OCI-LY7 (cell line): ENCODE data around the gene TRAIP. TPM values are rescaled to one million over a fixed set of nuclear protein-coding genes. Genes with fewer than 3 reads are reported as not detected.

Experiments used
- BruUV-seq: library from RNA; stranded (reverse); fragments of 400-500 nt; replicated peaks from 2 replicates; lab custom pipeline; 2021; lab: Mats Ljungman, UMichigan
- CTCF ChIA-PET: fragments of 300-600 bp; sonication (Branson Sonifier 250); formaldehyde crosslinking; loops from one replicate; lab custom pipeline; 2022; ENCODE audit warnings: antibody characterized with exemption; ENCODE audit not compliant: unreplicated experiment; lab: Charles Lee
- POLR2A ChIA-PET: fragments of 300-600 bp; sonication (Branson Sonifier 250); formaldehyde crosslinking; loops from one replicate; lab custom pipeline; 2022; ENCODE audit warnings: antibody characterized with exemption; lab: Charles Lee
- DNase-seq: peaks from one replicate; pipeline ENCODE4 v3.0.0-alpha.2; 2015; ENCODE audit warnings: low spot score
- H2AFZ ChIP-seq: fragments of 200-600 bp; sonication (generic), shearing (Covaris generic); 2 replicates; pipeline ENCODE4 v1.6.1; 2014; ENCODE audit warnings: mild to moderate bottlenecking, antibody characterized with exemption, low read length, moderate library complexity
- H3K27ac ChIP-seq: fragments of 200-600 bp; sonication (generic); 2 replicates; pipeline ENCODE4 v1.5.1; 2014; ENCODE audit warnings: mixed run types, low read depth, mild to moderate bottlenecking, moderate library complexity, low read length, inconsistent platforms; ENCODE audit not compliant: poor library complexity, severe bottlenecking
- H3K36me3 ChIP-seq: fragments of 200-600 bp; sonication (generic); 2 replicates; pipeline ENCODE4 v1.6.1; 2014; ENCODE audit warnings: mild to moderate bottlenecking, antibody characterized with exemption, low read length, moderate library complexity, mixed read lengths; ENCODE audit not compliant: insufficient read depth
- H3K4me1 ChIP-seq: fragments of 200-600 bp; sonication (generic); 2 replicates; pipeline ENCODE4 v1.5.1; 2014; ENCODE audit warnings: mild to moderate bottlenecking, low read length; ENCODE audit not compliant: insufficient read depth, poor library complexity, severe bottlenecking
- H3K4me2 ChIP-seq: fragments of 200-600 bp; sonication (generic); 2 replicates; pipeline ENCODE4 v1.6.1; 2014; ENCODE audit warnings: mild to moderate bottlenecking, low read length
- H3K4me3 ChIP-seq: fragments of 200-600 bp; sonication (generic); 2 replicates; pipeline ENCODE4 v1.5.1; 2014; ENCODE audit warnings: mild to moderate bottlenecking, low read depth, low read length; ENCODE audit not compliant: poor library complexity, severe bottlenecking
- H3K79me2 ChIP-seq: fragments of 200-600 bp; sonication (generic); 2 replicates; pipeline ENCODE4 v1.6.1; 2016; ENCODE audit warnings: low read depth, mild to moderate bottlenecking, low read length, moderate library complexity, mixed read lengths; ENCODE audit not compliant: insufficient read depth
- H3K9me2 ChIP-seq: fragments of 200-600 bp; sonication (generic); 2 replicates; pipeline ENCODE4 v1.6.1; 2016; ENCODE audit warnings: mild to moderate bottlenecking, low read length, mixed read lengths; ENCODE audit not compliant: insufficient read depth
- H3K9me3 ChIP-seq: fragments of 200-600 bp; sonication (generic); 2 replicates; pipeline ENCODE4 v1.6.1; 2014; ENCODE audit warnings: mild to moderate bottlenecking, mixed run types, low read length, mixed read lengths
- H4K20me1 ChIP-seq: fragments of 200-600 bp; sonication (generic); 2 replicates; pipeline ENCODE4 v1.6.1; 2014; ENCODE audit warnings: mild to moderate bottlenecking, antibody characterized with exemption, low read length, moderate library complexity, mixed read lengths; ENCODE audit not compliant: insufficient read depth
- CTCF ChIP-seq: fragments of 200-600 bp; sonication (generic); conservative IDR thresholded peaks from 2 replicates; pipeline ENCODE4 v1.5.1; 2014; ENCODE audit warnings: mild to moderate bottlenecking, antibody characterized with exemption, low read length, moderate library complexity, mixed read lengths
- EZH2phosphoT487 ChIP-seq: fragments of 200-600 bp; sonication (generic); IDR thresholded peaks from 2 replicates; pipeline ENCODE4 v1.6.1; 2018; ENCODE audit warnings: low read depth, borderline replicate concordance, mild to moderate bottlenecking, mixed run types, antibody characterized with exemption, low read length, moderate library complexity, mixed read lengths
- intact Hi-C: fragments of 100-400 bp; cut with micrococcal nuclease; formaldehyde crosslinking; loops from one replicate; pipeline ENCODE4 v1.10.0; 2022; ENCODE audit not compliant: unreplicated experiment
- total RNA-seq, 2 experiments: library from RNA; depleted of rRNA in 1 of 2; stranded (reverse); fragments of >200 nt in 1 of 2; shearing (Covaris generic) in 1 of 2; gene quantifications; 2 replicates each; pipeline ENCODE4 v1.2.3, GENCODE V29; 2014 to 2022

TRAIP gene
- total RNA-seq, 2 experiments from 2014 or later = 38.6 to 41.8 TPM

- ChIA-PET CTCF (interaction anchor here (0.6 to 1.2 kb wide), 2 partner anchors 8 to 10 kb away, joined by 3 to 5 read pairs; partner anchors contain the start of gene INKA1), POLR2A (interaction anchor here (0.6 to 1.5 kb wide), 3 partner anchors 9 to 122 kb away, joined by 3 to 6 read pairs (median 6); partner anchors contain the start of gene INKA1)
- no TSS peak for BruUV-seq
- Histone ChIP-seq H3K4me1 (peaks cover 19% of the 10 kb centered on the region), H2AFZ (peak within 1 kb of the TSS; percentile 56), H3K4me3 (peak within 1 kb of the TSS; percentile 27), H3K79me2 (no peaks in the 10 kb centered on the region), H3K4me2 (peak within 1 kb of the TSS; percentile 49), H3K27ac (no peak within 1 kb of the TSS), H3K36me3 (no peaks in the 10 kb centered on the region), H4K20me1 (no peaks in the 10 kb centered on the region), H3K9me2 (no peaks in the 10 kb centered on the region), H3K9me3 (no peaks in the 10 kb centered on the region)
- DNase-seq = no peak
- TF ChIP-seq EZH2phosphoT487 (no peak), CTCF (no peak)
- intact Hi-C loops = no loop called here
Observed at GRCh38 chr3:49813497-49814174, 42.7 kb downstream of the TRAIP start, which contains the start of gene UBA7. UBA7 (minus strand) TSS chr3:49813953; CDS start chr3:49813787, 166 bp downstream.

- BruUV-seq = no TSS peak
- no peak for DNase-seq
- H3K4me2 ChIP-seq = no peak overlapping the region
- H3K79me2 ChIP-seq = no peaks in the 10 kb centered on the region
- H3K9me2 ChIP-seq = no peaks in the 10 kb centered on the region
- H4K20me1 ChIP-seq = no peaks in the 10 kb centered on the region
- ChIA-PET CTCF (interaction anchor here (1.2 kb wide), 1 partner anchor 8 kb away, joined by 5 read pairs; no protein-coding TSS in a partner anchor), POLR2A (interaction anchor here (1.0 to 1.5 kb wide), 2 partner anchors 8 to 9 kb away, joined by 6 read pairs; partner anchors contain the start of gene INKA1)
- H2AFZ ChIP-seq = no peak overlapping the region; the same call in 1 of the 2 replicates
- no peak overlapping the region for H3K27ac ChIP-seq
- H3K4me3 ChIP-seq = no peak overlapping the region
- TF ChIP-seq EZH2phosphoT487 (no peak), CTCF (no peak)
- intact Hi-C loops = no loop called here
- no peaks in the 10 kb centered on the region for H3K36me3 ChIP-seq
- H3K4me1 ChIP-seq = peaks cover 25% of the 10 kb centered on the region
- H3K9me3 ChIP-seq = no peaks in the 10 kb centered on the region
Observed at GRCh38 chr3:49812916-49813496, 43.4 kb downstream of the TRAIP start.
